K562 (cell line): ENCODE data around the gene DNASE1L1. TPM values are rescaled to one million over a fixed set of nuclear protein-coding genes. Genes with fewer than 3 reads are reported as not detected.
A peak's percentile ranks its signal among the peaks of the same experiment; 100 is the strongest.

ENCODE experiments used
- BHLHE40 ChIP-seq: IDR thresholded peaks from 2 replicates; pipeline ENCODE4 v1.6.1; 2011; ENCODE audit warnings: low read length, improper control_type of control experiment
- CEBPZ ChIP-seq: fragments of 150-350 bp; IDR thresholded peaks from 2 replicates; pipeline ENCODE4 v1.6.1; 2014; ENCODE audit warnings: low read depth, mild to moderate bottlenecking, low read length, borderline replicate concordance
- FOXK1 ChIP-seq: sonication (generic); formaldehyde crosslinking; IDR thresholded peaks from 2 replicates; pipeline ENCODE4 v1.8.0; 2022; ENCODE audit warnings: missing genetic modification reagents, mild to moderate bottlenecking, borderline replicate concordance
- KDM4B ChIP-seq, 2 experiments: fragments of 450-650 bp in 1 of 2; sonication (generic) in 1 of 2; IDR thresholded peaks; 2 replicates each; pipeline ENCODE4 v1.6.1; 2016 to 2017; ENCODE audit warnings: borderline replicate concordance in 2 of 2, antibody characterized with exemption in 1 of 2, low read depth in 1 of 2, mild to moderate bottlenecking in 1 of 2
- NCOA1 ChIP-seq: fragments of 450-650 bp; IDR thresholded peaks from 2 replicates; pipeline ENCODE4 v1.6.1; 2016; ENCODE audit warnings: low read depth
- NCOR1 ChIP-seq: fragments of 450-650 bp; IDR thresholded peaks from 2 replicates; pipeline ENCODE4 v1.6.1; 2016; ENCODE audit warnings: mild to moderate bottlenecking, moderate library complexity
- PRDM10 ChIP-seq: fragments of 450-650 bp; IDR thresholded peaks from 2 replicates; pipeline ENCODE4 v1.6.1; 2018; ENCODE audit not compliant: partially characterized antibody
- SMARCB1 ChIP-seq: IDR thresholded peaks from 2 replicates; pipeline ENCODE4 v1.6.1; 2011; ENCODE audit warnings: improper control_type of control experiment, low read depth; ENCODE audit not compliant: insufficient read length
- SPI1 ChIP-seq: IDR thresholded peaks from 2 replicates; pipeline ENCODE4 v1.6.1; 2011; ENCODE audit warnings: low read depth, low read length, control low read depth, borderline replicate concordance
- TRIM24 ChIP-seq, 2 experiments: fragments of 450-650 bp; IDR thresholded peaks; 2 replicates each; pipeline ENCODE4 v1.6.1; 2016
- TRIM25 ChIP-seq: fragments of 450-650 bp; IDR thresholded peaks from 2 replicates; pipeline ENCODE4 v1.7.0; 2016; ENCODE audit warnings: borderline replicate concordance
- ZBTB26 ChIP-seq: fragments of 450-650 bp; formaldehyde crosslinking; IDR thresholded peaks from 2 replicates; pipeline ENCODE4 v1.4.0; 2022; ENCODE audit warnings: missing genetic modification characterization
- ZBTB9 ChIP-seq: fragments of 450-650 bp; formaldehyde crosslinking; IDR thresholded peaks from 2 replicates; pipeline ENCODE4 v1.4.0; 2020; ENCODE audit warnings: mild to moderate bottlenecking, moderate library complexity
- ZNF23 ChIP-seq: fragments of 250-450 bp; sonication (Bioruptor Pico); IDR thresholded peaks from 2 replicates; pipeline ENCODE4 v1.4.0; 2020; ENCODE audit warnings: mild to moderate bottlenecking
- polyA plus RNA-seq, 8 experiments: library from polyadenylated mRNA; depleted of rRNA in 4 of 8; stranded (reverse) in 5 of 8; unstranded in 3 of 8; fragments of >200 nt; fragmentation: Nextera tagmentation in 2 of 8; fragmentation: Illumina TruSeq in 1 of 8; extraction: Ambion mirVana in 2 of 8; extraction: Trizol in 1 of 8; gene quantifications; 2 replicates each; pipeline versions ENCODE4 v1.2.1 to v1.2.3, GENCODE V29; 2011 to 2014; ENCODE audit warnings: inconsistent platforms in 1 of 8, missing spikeins in 1 of 8
- total RNA-seq, 7 experiments: library from RNA; depleted of rRNA in 6 of 7; stranded (reverse); fragments of >200 nt in 6 of 7; fragmentation: Illumina TruSeq in 2 of 7; extraction: Trizol in 2 of 7; gene quantifications; 2 replicates each; pipeline versions ENCODE4 v1.2.1 to v1.2.3, GENCODE V29; 2011 to 2021; ENCODE audit warnings: low replicate concordance in 1 of 7

The DNASE1L1 gene
- total and polyA plus RNA-seq, 9 of the 15 experiments (the other 6 are each of a cell fraction or from before 2014, with no cell fraction given), result 0.73 to 12.6 (median 7.9) TPM

GRCh38 chrX:154428176-154429171 lies 19.4 kb upstream of the DNASE1L1 start, which contains the start of gene ATP6AP1 (continued):
- no peak for TF ChIP-seq ZBTB9 (CRISPR knock-in tag)
- no peak for TF ChIP-seq FOXK1 (CRISPR knock-in tag)
- no peak for TF ChIP-seq CEBPZ
- TF ChIP-seq TRIM24 (IDR thresholded peaks at IDR 0.05), result no peak
- TF ChIP-seq ZBTB26 (CRISPR knock-in tag), result no peak
- peak; percentile 85 for TF ChIP-seq BHLHE40
- TF ChIP-seq ZNF23 (CRISPR knock-in tag), result no peak
- no peak for TF ChIP-seq NCOR1
- TF ChIP-seq KDM4B (IDR thresholded peaks at IDR 0.05; ENCODE audit: borderline replicate concordance in 2 of 2, low read depth in 1 of 2), result peak in 1 of 2 experiments; percentile 74; a peak in 1 of 4 replicates
- TF ChIP-seq SMARCB1, result no peak
- TF ChIP-seq PRDM10, result peak; percentile 22
- TF ChIP-seq NCOA1, result no peak
- TF ChIP-seq TRIM25, result no peak
- TF ChIP-seq SPI1, result no peak
